A549 (cell line): Measurements from ENCODE around the gene OR10AD1.

ENCODE experiments used
- CBX8 ChIP-seq: fragments of 200-600 bp; sonication (generic); IDR thresholded peaks from 2 replicates; pipeline ENCODE4 v1.6.1; 2016
- KDM5A ChIP-seq: fragments of 200-600 bp; sonication (generic); IDR thresholded peaks from 2 replicates; pipeline ENCODE4 v1.6.1; 2016; ENCODE audit warnings: antibody characterized with exemption, mild to moderate bottlenecking
- MAX ChIP-seq: IDR thresholded peaks from 2 replicates; pipeline ENCODE4 v1.6.1; 2012
- MYC ChIP-seq: IDR thresholded peaks from 2 replicates; pipeline ENCODE4 v1.6.1; 2012; ENCODE audit warnings: mild to moderate bottlenecking, inconsistent platforms, low read length, improper control_type of control experiment, borderline replicate concordance
- POLR2A ChIP-seq: IDR thresholded peaks from 2 replicates; pipeline ENCODE4 v1.6.1; 2012; ENCODE audit warnings: mild to moderate bottlenecking, low read length
- RAD21 ChIP-seq, 2 experiments: fragments of >200 bp in 1 of 2; sonication (Bioruptor Twin) in 1 of 2; formaldehyde crosslinking in 1 of 2; IDR thresholded peaks in 1 of 2; conservative IDR thresholded peaks in 1 of 2; 2 replicates in 1 of 2; 3 replicates in 1 of 2; pipeline ENCODE4 v1.6.1; 2012 to 2018; ENCODE audit warnings: inconsistent platforms in 1 of 2
- RNF2 ChIP-seq: fragments of 200-600 bp; sonication (generic); IDR thresholded peaks from 2 replicates; pipeline ENCODE4 v1.6.1; 2016; ENCODE audit warnings: low read depth, mild to moderate bottlenecking, antibody characterized with exemption, moderate library complexity, borderline replicate concordance
- SMC3 ChIP-seq: fragments of >200 bp; sonication (Bioruptor Twin); formaldehyde crosslinking; IDR thresholded peaks from 3 replicates; pipeline ENCODE4 v1.6.1; 2018; ENCODE audit warnings: inconsistent platforms
- TF ChIP-seq, protein P1 (sequence below): fragments of >200 bp; sonication (Bioruptor Twin); formaldehyde crosslinking; IDR thresholded peaks from 3 replicates; pipeline ENCODE4 v1.5.1; 2016
- TF ChIP-seq, protein P2 (sequence below): fragments of 200-600 bp; sonication (generic); IDR thresholded peaks from 2 replicates; pipeline ENCODE4 v1.6.1; 2016; ENCODE audit warnings: antibody characterized with exemption, mild to moderate bottlenecking, moderate library complexity

GRCh38 chr12:48177982-48178381, 25.1 kb downstream of the OR10AD1 start:
- no peak for TF ChIP-seq RAD21 (conservative IDR thresholded peaks at IDR 0.05 in 1 of 2, IDR thresholded peaks at IDR 0.05 in 1 of 2)
- TF ChIP-seq, protein P1, sequence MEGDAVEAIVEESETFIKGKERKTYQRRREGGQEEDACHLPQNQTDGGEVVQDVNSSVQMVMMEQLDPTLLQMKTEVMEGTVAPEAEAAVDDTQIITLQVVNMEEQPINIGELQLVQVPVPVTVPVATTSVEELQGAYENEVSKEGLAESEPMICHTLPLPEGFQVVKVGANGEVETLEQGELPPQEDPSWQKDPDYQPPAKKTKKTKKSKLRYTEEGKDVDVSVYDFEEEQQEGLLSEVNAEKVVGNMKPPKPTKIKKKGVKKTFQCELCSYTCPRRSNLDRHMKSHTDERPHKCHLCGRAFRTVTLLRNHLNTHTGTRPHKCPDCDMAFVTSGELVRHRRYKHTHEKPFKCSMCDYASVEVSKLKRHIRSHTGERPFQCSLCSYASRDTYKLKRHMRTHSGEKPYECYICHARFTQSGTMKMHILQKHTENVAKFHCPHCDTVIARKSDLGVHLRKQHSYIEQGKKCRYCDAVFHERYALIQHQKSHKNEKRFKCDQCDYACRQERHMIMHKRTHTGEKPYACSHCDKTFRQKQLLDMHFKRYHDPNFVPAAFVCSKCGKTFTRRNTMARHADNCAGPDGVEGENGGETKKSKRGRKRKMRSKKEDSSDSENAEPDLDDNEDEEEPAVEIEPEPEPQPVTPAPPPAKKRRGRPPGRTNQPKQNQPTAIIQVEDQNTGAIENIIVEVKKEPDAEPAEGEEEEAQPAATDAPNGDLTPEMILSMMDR = no peak
- TF ChIP-seq SMC3 = no peak
- TF ChIP-seq KDM5A = no peak
- no peak for TF ChIP-seq MAX
- TF ChIP-seq, protein P2, sequence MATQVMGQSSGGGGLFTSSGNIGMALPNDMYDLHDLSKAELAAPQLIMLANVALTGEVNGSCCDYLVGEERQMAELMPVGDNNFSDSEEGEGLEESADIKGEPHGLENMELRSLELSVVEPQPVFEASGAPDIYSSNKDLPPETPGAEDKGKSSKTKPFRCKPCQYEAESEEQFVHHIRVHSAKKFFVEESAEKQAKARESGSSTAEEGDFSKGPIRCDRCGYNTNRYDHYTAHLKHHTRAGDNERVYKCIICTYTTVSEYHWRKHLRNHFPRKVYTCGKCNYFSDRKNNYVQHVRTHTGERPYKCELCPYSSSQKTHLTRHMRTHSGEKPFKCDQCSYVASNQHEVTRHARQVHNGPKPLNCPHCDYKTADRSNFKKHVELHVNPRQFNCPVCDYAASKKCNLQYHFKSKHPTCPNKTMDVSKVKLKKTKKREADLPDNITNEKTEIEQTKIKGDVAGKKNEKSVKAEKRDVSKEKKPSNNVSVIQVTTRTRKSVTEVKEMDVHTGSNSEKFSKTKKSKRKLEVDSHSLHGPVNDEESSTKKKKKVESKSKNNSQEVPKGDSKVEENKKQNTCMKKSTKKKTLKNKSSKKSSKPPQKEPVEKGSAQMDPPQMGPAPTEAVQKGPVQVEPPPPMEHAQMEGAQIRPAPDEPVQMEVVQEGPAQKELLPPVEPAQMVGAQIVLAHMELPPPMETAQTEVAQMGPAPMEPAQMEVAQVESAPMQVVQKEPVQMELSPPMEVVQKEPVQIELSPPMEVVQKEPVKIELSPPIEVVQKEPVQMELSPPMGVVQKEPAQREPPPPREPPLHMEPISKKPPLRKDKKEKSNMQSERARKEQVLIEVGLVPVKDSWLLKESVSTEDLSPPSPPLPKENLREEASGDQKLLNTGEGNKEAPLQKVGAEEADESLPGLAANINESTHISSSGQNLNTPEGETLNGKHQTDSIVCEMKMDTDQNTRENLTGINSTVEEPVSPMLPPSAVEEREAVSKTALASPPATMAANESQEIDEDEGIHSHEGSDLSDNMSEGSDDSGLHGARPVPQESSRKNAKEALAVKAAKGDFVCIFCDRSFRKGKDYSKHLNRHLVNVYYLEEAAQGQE = peak; percentile 20; the same call in 1 of the 2 replicates
- TF ChIP-seq RNF2 = no peak
- no peak for TF ChIP-seq POLR2A
- no peak for TF ChIP-seq CBX8
- TF ChIP-seq MYC = no peak
